NCI-H128 (cell line): ENCODE measurements around the gene MED12L.
A peak's percentile ranks its signal among the peaks of the same experiment; 100 is the strongest.
"Not testable (repeated sequence)": the region's sequence is repeated elsewhere in the genome, so short reads cannot be mapped to it uniquely, and the experiment has no call there.

Experiments
- DNase-seq: peaks from one replicate; lab custom pipeline; 2025; ENCODE audit not compliant: unreplicated experiment; lab: John Stamatoyannopoulos, UW

The MED12L gene

GRCh38 chr3:151210676-151211381, 125.4 kb downstream of the MED12L start:
- no peak for DNase-seq

- DNase-seq, result no peak
Measured at GRCh38 chr3:151213151-151213550, 127.7 kb downstream of the MED12L start.

- DNase-seq, result no peak
Measured at GRCh38 chr3:151213881-151214280, 128.4 kb downstream of the MED12L start.

DNA sequence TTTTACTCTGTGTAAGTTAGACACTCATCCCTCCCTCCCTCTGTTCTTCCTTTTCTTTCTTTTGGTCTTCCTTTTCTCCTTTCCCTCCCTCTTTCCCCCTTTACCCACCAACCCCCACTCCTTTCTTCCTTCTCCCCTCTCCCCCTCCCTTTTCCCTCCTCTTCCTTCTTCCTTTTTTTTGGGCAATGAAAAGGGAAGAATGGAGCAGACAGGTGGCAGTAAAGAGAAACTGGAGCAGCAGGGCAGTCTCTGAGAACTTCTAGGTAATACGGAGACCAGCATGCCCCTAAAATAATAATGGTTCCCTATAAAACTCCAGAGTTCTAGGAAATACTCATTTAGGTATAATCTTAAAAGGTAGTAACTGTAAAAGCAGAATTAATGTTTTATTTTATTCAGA, 129.0 kb downstream of the MED12L start:
- no peak for DNase-seq

- DNase-seq, result no peak
Measured at GRCh38 chr3:151216641-151217607, 131.5 kb downstream of the MED12L start.

- DNase-seq, result no peak
Measured at GRCh38 chr3:151218136-151218535, 132.7 kb downstream of the MED12L start.

GRCh38 chr3:151219056-151219455, 133.6 kb downstream of the MED12L start:
- no peak for DNase-seq

DNA sequence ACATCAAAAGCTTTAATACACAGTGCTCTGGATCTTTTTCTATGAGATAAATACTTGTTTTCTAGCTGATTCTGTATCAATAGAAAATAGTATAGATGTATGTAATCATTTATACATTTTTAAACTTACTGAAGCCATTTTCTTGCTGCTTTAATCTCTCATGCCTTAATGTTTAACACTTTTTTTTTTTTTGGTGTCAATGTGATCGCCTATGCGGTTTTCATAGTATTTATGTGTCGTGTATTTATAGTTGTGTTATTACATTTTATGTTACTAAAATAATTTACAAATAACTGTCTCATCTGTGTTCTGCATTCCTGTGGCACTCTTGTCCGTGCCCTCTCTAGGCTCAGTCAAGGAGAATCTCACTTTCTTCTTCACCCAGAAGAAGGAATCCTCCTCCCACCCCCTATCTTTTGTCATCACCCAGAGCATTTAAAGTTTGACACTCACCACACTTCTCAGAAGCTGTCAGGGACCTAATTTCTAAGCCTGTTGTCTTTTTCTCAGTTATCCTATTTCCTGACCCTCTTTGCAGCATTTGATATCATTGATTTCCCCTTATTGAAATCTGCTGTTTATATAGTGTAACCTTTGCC, 138.9 kb downstream of the MED12L start:
- no peak for DNase-seq

- DNase-seq, result no peak
Measured at GRCh38 chr3:151225040-151225975, 139.8 kb downstream of the MED12L start.

GRCh38 chr3:151226088-151226563, 140.7 kb downstream of the MED12L start:
- DNase-seq, result no peak

- no peak for DNase-seq
Measured at GRCh38 chr3:151226825-151227224, 141.4 kb downstream of the MED12L start.

- no peak for DNase-seq
Measured at GRCh38 chr3:151227266-151227806, 141.9 kb downstream of the MED12L start.

DNA sequence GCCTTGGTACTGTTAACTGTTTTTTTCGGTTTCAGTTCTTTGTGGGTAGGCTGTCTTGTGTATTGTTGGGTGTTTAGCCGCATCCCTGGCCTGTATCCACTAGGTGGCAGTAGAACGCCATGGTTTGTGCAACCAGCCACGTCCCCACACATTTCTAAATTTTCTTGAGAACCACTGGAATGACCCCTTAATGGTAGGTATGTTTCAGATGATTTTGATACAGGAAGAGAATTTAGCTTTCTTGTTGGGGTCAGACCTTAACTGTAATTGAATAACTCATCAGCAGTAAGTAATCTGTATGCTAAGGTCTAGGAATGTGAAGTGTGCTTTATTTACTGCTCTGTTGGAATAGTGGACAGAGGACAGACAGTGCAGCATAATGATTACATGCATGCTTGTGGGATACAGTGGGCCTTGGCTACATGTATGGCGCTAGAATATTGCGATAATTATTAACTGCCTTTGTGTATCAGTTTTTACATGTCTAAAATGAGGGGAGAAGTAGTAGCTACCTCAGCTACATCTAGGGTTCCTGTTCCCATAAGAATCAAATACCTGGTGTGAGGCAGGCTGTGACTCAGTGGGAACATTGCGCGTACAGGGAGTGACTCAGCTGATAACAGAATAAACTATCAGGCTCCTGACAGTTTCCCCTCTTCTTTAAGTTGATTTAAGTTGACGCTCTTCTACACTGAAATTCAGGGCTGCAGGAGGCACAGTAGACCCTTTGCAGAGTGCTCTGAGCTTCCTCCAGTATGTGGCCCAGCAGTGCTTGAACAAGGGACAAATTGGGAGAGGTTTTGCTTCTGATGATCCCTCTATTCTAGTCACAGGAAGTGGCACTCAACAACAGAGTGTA, 142.6 kb downstream of the MED12L start:
- peak; percentile 34 for DNase-seq

DNA sequence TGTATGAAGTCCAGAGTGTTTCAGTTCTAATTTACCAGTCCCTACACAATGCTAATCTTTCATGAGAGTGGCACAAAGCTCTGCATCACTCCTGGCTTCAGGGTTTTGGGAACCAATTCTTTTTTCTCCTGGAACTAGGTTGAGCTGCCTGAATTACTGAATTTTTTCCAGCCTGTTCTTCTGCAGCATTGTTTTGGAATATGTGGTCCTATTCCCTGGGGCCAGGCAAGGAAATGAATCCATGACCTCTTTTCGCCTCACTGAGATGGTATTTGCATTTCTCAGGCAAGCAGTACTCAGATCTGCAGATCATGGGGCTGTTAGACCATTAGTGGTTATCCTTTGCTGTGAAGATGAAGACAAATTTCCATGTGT, 143.2 kb downstream of the MED12L start:
- DNase-seq, result no peak

DNA sequence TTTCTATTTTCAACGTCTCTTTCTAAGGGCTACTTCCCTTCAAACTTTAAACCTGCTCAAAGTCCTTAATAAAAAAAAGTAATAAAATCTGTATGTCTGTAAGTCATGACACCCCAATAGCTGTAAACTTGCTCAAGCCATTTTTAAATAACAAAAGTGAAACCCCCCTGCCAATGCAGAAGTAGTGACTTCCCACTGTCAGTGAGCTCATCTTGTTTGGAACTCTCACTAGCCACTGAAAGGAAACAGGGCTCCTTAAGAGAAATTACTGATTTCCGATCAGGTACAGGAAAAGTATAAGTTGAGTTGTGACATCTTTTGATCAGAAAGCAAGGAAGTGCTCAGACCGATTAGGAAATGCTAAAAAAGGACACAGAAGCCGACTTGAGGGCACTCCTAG, 145.2 kb downstream of the MED12L start:
- no peak for DNase-seq

GRCh38 chr3:151232403-151232802, 146.9 kb downstream of the MED12L start:
- DNase-seq, result not testable (repeated sequence)

GRCh38 chr3:151232991-151233390, 147.5 kb downstream of the MED12L start:
- DNase-seq, result no peak

GRCh38 chr3:151234825-151235224, 149.4 kb downstream of the MED12L start:
- no peak for DNase-seq

GRCh38 chr3:151236316-151236715, 150.9 kb downstream of the MED12L start:
- no peak for DNase-seq
